GM12873 (cell line): ENCODE measurements around the gene COQ10B.

Experiments
- TF ChIP-seq, protein P1 (sequence below): IDR thresholded peaks from 2 replicates; pipeline ENCODE4 v1.5.1; 2012; ENCODE audit warnings: low read depth, mild to moderate bottlenecking, moderate library complexity, low read length, control low read depth; ENCODE audit not compliant: insufficient read depth; ENCODE audit errors: missing control alignments

COQ10B gene

DNA sequence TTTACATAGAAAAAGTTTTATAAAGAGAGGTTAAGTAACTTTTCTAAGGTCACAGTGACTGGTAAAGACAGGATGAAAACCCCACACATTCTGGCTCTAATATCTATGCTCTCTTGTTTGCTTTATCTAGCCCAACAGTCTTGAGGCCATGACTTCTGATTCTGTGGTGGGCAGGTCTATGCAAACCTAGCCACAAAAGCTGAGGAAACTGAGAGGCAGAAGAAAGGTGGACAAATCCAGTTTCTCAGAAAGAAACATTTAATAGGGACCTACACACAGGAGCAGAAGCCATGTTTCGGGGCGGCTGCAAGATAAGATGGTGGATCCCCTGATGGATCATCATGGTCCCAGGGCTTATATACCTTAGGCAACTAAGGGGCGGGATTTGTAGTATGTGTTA is 24.4 kb downstream of the COQ10B start:
- TF ChIP-seq, protein P1, sequence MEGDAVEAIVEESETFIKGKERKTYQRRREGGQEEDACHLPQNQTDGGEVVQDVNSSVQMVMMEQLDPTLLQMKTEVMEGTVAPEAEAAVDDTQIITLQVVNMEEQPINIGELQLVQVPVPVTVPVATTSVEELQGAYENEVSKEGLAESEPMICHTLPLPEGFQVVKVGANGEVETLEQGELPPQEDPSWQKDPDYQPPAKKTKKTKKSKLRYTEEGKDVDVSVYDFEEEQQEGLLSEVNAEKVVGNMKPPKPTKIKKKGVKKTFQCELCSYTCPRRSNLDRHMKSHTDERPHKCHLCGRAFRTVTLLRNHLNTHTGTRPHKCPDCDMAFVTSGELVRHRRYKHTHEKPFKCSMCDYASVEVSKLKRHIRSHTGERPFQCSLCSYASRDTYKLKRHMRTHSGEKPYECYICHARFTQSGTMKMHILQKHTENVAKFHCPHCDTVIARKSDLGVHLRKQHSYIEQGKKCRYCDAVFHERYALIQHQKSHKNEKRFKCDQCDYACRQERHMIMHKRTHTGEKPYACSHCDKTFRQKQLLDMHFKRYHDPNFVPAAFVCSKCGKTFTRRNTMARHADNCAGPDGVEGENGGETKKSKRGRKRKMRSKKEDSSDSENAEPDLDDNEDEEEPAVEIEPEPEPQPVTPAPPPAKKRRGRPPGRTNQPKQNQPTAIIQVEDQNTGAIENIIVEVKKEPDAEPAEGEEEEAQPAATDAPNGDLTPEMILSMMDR = no peak

DNA sequence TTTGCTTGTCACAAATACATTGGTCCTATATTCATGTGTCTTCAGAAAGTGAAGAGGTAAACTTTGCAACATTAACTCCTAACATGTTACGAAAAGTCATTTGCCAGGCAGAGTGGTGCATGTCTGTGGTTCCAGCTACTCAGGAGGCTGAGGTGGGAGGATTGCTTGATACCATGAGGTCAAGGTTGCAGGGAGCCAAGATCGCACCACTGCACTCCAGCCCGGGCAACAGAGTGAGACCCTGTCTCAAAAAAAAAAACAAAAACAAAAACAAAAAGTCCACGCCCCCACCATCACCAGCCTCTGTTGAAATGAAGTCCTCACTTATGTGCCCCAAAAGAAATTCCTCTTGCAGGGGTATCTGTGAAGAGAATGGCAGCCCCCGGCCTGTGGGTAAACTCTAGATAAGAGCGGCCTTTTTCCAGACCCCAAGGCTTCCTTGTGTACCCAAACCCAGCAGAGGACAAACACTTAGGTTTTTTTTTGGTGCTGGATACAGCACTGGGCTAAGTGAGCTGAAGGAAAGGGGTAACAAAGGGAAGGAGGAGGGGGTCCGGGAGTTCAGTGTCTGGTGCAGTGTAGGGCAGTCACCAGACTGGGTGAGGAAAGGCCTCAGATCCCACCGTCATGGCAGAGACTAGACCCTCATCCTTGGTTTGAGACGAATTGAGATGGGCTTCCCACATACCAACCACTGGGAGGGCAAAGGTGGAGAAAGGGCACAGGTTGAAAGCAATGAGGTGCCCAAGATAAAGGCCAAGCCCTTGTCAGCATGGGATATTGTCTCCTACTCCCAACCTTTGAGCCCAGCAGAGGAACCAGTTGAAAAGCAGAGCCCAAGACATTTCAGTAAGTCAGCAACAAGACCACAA is 27.0 kb downstream of the COQ10B start:
- TF ChIP-seq, protein P1 = no peak

DNA sequence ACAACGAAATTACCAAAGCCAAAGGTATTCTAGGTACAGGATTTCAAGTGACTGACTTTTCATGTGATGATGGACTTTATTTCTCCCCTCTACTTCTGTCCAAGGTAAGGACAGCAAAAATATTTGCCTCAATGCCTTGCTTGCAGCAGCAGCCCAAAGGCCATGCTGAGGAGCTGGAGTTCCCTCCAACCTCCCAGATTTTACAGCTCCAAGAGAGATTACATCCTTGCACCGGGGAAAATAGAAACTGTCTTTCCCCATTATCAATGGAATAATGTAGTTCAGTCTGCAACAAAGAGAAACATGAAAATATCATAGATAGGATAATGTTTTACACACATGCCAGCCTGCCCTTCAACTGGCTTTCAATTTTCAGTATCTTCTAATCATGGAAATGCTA is 32.8 kb downstream of the COQ10B start:
- TF ChIP-seq, protein P1 = no peak

DNA sequence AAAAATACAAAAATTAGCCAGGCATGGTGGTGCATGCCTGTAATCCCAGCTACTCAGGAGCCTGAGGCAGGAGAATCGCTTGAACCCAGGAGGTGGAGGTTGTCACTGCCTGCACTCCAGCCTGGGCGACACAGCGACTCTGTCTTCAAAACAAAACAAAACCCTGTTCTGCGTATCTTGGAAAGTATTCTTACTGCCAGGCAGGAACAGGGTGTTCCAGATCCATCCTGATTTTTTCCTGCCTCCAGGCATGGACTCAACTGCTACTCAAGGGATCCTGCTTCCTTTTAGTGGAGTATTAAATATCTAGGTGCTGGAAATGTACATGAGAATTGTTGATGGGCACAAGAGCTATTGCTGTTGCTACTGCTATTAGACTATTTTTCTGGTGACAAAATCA is 34.0 kb downstream of the COQ10B start:
- TF ChIP-seq, protein P1 = no peak

DNA sequence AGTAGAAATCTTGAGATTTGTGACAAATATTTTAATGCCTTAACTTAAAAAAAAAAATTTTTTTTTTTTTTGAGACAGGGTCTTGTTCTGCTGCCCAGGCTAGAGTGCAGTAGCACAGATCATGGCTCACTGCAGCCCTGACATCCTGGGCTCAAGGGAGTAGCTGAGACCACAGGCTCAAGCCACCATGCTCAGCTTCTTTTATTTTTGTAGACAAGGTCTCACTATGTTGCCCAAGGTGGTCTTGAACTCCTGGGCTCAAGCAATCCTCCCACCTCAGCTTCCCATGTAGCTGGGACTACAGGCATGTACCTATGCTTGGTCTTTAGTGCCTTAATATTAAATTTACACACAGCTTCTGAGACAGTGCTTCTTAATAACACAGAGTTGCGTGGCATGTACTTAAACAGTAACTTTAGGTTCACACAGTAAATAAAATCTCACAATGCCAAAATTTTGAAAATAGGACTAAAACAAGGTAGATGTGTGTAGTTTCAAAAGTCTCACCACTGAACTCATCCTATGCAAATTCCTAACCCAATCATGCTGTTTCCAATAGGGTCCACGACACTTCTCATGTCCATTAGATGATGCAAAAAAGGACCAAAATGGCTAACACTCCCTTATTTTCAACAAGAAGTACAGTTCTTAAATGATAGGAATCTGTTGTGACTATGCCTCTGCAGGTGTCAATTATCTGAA is 42.2 kb downstream of the COQ10B start:
- TF ChIP-seq, protein P1 = no peak

DNA sequence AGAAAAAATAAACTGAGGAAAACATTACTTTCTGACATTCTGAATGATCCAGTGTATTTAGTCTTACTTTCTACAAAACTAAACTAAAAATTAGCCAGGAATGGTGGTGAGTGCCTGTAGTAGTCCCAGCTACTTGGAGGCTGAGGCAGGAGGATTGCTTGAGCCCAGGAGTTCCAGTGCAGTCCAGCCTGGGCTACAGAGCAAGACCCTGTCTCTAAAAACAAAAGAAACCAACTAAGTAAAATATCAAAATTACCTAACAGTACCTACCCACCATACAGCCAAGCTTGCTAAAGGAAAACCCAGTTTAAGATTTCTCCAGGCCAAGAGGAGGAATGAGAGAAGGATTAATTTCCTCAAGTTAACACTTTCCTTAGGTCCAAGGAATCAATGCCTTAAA is 43.3 kb downstream of the COQ10B start:
- TF ChIP-seq, protein P1 = no peak

DNA sequence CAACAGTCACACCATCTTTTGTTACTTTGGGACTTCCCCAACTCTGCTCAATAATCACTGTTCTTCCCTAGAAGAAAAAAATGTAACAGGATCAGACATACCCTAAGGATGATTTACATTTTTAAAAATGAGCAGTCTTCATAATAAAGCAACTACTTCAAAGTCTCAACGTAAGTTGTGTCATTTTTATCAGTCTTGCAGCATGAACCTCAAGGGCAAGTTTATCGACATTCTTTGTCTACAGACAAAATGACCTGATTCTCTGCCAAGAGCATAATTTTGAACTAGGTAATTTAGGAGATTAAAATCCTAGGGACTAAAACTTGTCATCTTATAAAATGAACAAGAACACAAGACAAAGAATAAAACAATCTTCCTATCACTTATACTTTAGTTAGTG is 44.0 kb downstream of the COQ10B start:
- TF ChIP-seq, protein P1 = no peak
